ENCODE data around the gene EGFL8.

DNA sequence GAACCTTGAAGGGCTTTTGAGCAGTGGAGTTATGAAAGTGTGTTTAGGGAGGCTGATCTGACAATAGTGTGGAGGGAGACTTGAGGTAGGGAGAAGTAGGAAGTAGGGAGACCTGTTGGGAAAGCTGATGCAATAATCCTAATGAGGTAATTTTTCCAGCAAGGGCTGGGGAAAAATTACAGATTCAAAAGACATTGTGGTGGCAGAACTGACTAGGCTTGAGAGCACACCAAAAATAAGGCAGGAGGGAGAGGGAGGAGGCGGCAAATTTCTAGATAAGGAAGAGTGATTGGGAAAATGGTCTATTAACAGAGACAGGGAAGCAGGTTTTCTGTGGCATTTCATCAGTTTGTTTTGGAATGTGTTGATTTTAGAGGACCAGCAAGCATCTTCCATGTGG, 18.1 kb upstream of the EGFL8 start:
- TF ChIP-seq, protein P1, sequence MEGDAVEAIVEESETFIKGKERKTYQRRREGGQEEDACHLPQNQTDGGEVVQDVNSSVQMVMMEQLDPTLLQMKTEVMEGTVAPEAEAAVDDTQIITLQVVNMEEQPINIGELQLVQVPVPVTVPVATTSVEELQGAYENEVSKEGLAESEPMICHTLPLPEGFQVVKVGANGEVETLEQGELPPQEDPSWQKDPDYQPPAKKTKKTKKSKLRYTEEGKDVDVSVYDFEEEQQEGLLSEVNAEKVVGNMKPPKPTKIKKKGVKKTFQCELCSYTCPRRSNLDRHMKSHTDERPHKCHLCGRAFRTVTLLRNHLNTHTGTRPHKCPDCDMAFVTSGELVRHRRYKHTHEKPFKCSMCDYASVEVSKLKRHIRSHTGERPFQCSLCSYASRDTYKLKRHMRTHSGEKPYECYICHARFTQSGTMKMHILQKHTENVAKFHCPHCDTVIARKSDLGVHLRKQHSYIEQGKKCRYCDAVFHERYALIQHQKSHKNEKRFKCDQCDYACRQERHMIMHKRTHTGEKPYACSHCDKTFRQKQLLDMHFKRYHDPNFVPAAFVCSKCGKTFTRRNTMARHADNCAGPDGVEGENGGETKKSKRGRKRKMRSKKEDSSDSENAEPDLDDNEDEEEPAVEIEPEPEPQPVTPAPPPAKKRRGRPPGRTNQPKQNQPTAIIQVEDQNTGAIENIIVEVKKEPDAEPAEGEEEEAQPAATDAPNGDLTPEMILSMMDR (conservative IDR thresholded peaks at IDR 0.05; ENCODE audit: low read length): no peak
- TF ChIP-seq EZH2phosphoT487 (IDR thresholded peaks at IDR 0.05; ENCODE audit: borderline replicate concordance): no peak

Data from Loucy (cell line).